NT2/D1 (cell line): ENCODE data around the gene WFIKKN1.

Experiments
- DNase-seq: peaks from one replicate; pipeline ENCODE4 v3.0.0-alpha.2; 2011; ENCODE audit warnings: low read depth, low spot score
- H3K27me3 ChIP-seq: 2 replicates; pipeline ENCODE4 v1.6.0; 2011; ENCODE audit warnings: mild to moderate bottlenecking; ENCODE audit not compliant: insufficient read length, insufficient read depth
- H3K36me3 ChIP-seq: 2 replicates; pipeline ENCODE4 v1.6.1; 2011; ENCODE audit warnings: mild to moderate bottlenecking, low read length, mixed read lengths; ENCODE audit not compliant: insufficient read depth, insufficient read length
- H3K4me1 ChIP-seq: 2 replicates; pipeline ENCODE4 v1.5.1; 2011; ENCODE audit not compliant: insufficient read depth, insufficient read length
- H3K4me3 ChIP-seq: 2 replicates; pipeline ENCODE4 v1.5.1; 2011; ENCODE audit warnings: low read depth; ENCODE audit not compliant: insufficient read length
- H3K9ac ChIP-seq: 2 replicates; pipeline ENCODE4 v1.6.0; 2011; ENCODE audit warnings: low read depth; ENCODE audit not compliant: insufficient read length
- H3K9me3 ChIP-seq: 2 replicates; pipeline ENCODE4 v1.5.1; 2011; ENCODE audit warnings: mild to moderate bottlenecking, low read length; ENCODE audit not compliant: insufficient read depth
- SUZ12 ChIP-seq: IDR thresholded peaks from 2 replicates; pipeline ENCODE4 v1.6.1; 2011; ENCODE audit not compliant: insufficient read length, insufficient read depth; ENCODE audit errors: extremely low read depth
- YY1 ChIP-seq: IDR thresholded peaks from 2 replicates; pipeline ENCODE4 v1.6.1; 2011; ENCODE audit not compliant: insufficient read length, insufficient read depth
- ZNF274 ChIP-seq: IDR thresholded peaks from 2 replicates; pipeline ENCODE4 v1.6.1; 2011; ENCODE audit warnings: mild to moderate bottlenecking, low read depth, low read length

The WFIKKN1 gene

GRCh38 chr16:630249-630814 is 453 bp upstream of the WFIKKN1 start:
- Histone ChIP-seq H3K4me3 (peak overlapping the region; percentile 46), H3K4me1 (peaks cover 52% of the 10 kb centered on the region), H3K9ac (peak overlapping the region; percentile 87), H3K9me3 (no peaks in the 10 kb centered on the region), H3K27me3 (no peaks in the 10 kb centered on the region), H3K36me3 (peaks cover 55% of the 10 kb centered on the region)
- no peak for TF ChIP-seq YY1
- TF ChIP-seq ZNF274 = no peak
- TF ChIP-seq SUZ12 = no peak
- no peak for DNase-seq

GRCh38 chr16:631808-632358 is 1.1 kb downstream of the WFIKKN1 start:
- H3K4me3 ChIP-seq = no peak overlapping the region
- H3K9ac ChIP-seq = peak overlapping the region; percentile 44
- H3K36me3 ChIP-seq = peaks cover 44% of the 10 kb centered on the region
- TF ChIP-seq ZNF274 = no peak
- no peak for TF ChIP-seq YY1
- no peak for TF ChIP-seq SUZ12
- H3K27me3 ChIP-seq = no peaks in the 10 kb centered on the region
- H3K9me3 ChIP-seq = no peaks in the 10 kb centered on the region
- DNase-seq = no peak
- H3K4me1 ChIP-seq = peaks cover 49% of the 10 kb centered on the region

GRCh38 chr16:632486-633335 is 1.9 kb downstream of the WFIKKN1 start:
- no peak overlapping the region for H3K4me3 ChIP-seq
- TF ChIP-seq YY1 (no peak), SUZ12 (no peak), ZNF274 (no peak)
- H3K4me1 ChIP-seq = peaks cover 44% of the 10 kb centered on the region
- H3K36me3 ChIP-seq = peaks cover 39% of the 10 kb centered on the region
- H3K27me3 ChIP-seq = no peaks in the 10 kb centered on the region
- no peak for DNase-seq
- peak overlapping the region; percentile 44 for H3K9ac ChIP-seq
- no peaks in the 10 kb centered on the region for H3K9me3 ChIP-seq

GRCh38 chr16:633336-634050 is 2.7 kb downstream of the WFIKKN1 start:
- Histone ChIP-seq H3K36me3 (peaks cover 33% of the 10 kb centered on the region), H3K27me3 (no peaks in the 10 kb centered on the region), H3K4me3 (no peak overlapping the region), H3K4me1 (peaks cover 44% of the 10 kb centered on the region), H3K9me3 (no peaks in the 10 kb centered on the region), H3K9ac (no peak overlapping the region)
- no peak for DNase-seq
- no peak for TF ChIP-seq ZNF274
- no peak for TF ChIP-seq SUZ12
- TF ChIP-seq YY1 = no peak

GRCh38 chr16:634051-634670 is 3.4 kb downstream of the WFIKKN1 start:
- TF ChIP-seq SUZ12 = no peak
- TF ChIP-seq ZNF274 = no peak
- no peak for TF ChIP-seq YY1
- H3K9me3 ChIP-seq = no peaks in the 10 kb centered on the region
- no peak overlapping the region for H3K4me3 ChIP-seq
- no peak overlapping the region for H3K9ac ChIP-seq
- no peaks in the 10 kb centered on the region for H3K27me3 ChIP-seq
- no peak for DNase-seq
- peaks cover 44% of the 10 kb centered on the region for H3K4me1 ChIP-seq
- peaks cover 30% of the 10 kb centered on the region for H3K36me3 ChIP-seq

GRCh38 chr16:634996-635395 is 4.2 kb downstream of the WFIKKN1 start:
- Histone ChIP-seq H3K9ac (peak overlapping the region; percentile 99), H3K9me3 (no peaks in the 10 kb centered on the region), H3K27me3 (no peaks in the 10 kb centered on the region), H3K4me1 (peaks cover 37% of the 10 kb centered on the region), H3K36me3 (peaks cover 30% of the 10 kb centered on the region), H3K4me3 (peak overlapping the region; percentile 95)
- no peak for DNase-seq
- TF ChIP-seq ZNF274 = no peak
- no peak for TF ChIP-seq SUZ12
